SHP77 treated with DMSO at 0.1 percent for 48 hours (cell line): ENCODE measurements around the gene ROR2.

Source experiments
- DNase-seq: peaks from one replicate; lab custom pipeline; 2025; lab: John Stamatoyannopoulos, UW

Gene ROR2

DNA sequence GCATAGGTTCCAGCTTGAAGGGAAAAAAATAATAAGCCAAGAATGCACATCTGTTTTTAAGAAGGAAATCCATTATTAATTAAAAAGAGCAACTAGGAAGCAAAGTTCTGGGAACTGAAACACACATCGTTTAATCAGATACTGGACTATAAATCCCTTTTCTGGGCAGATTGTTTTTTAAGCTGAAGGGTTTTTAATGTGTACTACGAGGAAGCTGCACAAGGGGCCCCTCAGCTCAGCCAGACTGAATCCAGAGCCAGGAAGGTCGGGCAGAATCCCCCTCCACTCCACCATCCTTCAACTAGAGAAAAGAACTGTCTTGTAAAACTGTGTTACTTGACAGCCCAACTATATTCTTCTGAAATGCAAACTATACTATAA is 49.2 kb downstream of the ROR2 start:
- no peak for DNase-seq

DNA sequence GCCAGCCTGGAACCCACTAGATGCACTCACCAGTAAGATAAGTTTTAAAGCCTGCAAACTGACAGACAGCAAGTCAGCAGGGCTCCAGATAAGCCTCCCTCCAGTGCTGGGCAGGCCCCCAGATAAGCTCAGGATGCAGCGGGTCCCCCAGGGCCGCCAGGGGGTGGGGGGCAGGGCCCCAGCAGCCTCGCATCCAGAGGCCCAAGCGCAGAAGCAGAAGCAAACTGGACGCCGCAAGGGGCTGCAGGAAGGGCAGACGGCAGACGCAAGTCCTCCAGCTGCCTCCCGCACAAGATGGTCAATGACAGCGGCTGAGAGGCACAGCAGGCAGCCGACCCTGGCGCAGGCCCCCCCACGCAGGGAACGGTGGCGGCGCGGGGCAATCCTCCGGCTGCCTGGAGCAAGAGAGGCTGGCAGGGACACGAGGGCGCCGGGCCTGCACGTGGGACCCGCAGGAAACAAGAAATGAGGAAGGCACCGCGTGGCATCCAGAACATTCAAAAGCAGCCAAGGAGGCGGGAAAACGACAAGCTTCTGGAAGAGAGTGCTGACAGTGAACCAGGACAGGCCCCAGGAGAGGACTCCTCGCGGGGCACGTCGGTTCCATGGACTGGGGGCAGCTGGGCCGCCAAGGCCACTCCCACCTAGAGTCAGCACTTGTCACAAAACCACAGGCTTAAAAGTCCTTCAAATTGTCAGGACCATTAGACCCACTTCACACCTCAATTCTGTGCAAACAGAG is 49.8 kb downstream of the ROR2 start:
- peak; percentile 24 for DNase-seq

DNA sequence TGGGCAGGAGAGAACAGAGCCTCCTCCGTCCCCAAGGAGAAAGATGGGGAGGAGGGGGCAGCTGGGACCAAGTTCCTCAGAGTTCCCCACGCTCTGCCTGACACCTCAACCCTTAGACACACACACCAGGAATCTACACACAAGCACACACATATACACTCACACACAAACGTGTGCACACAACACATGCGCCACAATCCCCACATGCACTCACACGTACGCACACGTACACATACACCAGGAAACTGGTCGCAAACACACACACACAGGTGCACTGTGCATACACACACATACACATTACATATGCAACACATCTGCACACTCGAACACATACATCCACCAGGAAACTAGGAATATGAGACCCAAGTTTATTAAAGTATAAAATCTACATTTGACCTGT is 50.4 kb downstream of the ROR2 start:
- DNase-seq: no peak

DNA sequence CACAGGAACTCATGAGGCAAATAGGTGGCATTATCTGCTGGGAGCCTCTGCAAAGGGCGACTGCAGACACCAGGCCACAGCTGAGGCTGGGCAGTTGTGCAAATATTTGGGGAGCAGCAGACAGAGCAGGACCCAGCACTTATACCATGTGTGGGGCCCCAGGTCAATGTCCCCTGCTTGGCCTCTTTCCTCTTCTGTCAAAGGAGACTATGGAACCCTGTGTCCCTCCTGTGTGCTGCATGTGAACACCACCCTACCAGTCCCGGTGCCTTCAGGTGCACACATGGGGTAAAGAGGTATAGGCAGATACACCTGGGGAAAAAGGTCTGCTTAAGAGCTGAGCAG is 50.8 kb downstream of the ROR2 start:
- DNase-seq: no peak

DNA sequence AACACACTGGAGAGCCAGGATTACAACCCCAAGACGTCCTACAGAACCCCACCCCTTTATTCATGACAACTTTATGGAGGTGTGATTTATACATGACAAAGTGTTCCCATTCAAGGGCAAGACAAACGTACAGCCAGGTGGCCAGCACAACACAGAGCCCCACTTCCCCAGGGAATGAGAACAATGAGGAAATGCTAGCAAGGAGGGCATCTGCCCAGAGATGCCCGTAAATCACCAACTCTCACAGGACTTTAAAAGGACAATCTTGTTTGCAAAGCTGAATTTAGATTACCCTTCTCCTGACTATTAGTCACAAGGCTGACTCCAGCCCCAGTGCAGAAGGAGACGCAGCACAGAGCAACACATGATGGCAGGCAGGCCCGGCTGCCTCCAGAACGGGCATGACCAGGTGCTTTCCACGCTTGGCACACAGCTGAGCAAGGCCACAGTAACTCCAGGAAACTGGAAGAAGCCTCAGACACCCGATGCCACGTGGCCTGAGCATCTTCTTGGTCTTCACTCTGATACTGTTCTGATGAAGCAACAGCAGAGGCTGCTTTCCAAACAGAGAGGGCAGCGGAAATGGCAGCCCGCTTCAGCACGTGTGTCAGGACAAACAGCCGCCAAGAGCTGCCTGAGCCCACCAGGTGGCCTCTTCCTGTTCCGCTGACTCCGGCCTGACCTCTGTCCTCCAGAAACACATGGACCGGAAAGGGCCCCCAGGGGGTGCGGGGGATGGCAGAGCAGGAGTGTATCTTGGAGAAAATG is 51.4 kb downstream of the ROR2 start:
- DNase-seq: peak; percentile 95

DNA sequence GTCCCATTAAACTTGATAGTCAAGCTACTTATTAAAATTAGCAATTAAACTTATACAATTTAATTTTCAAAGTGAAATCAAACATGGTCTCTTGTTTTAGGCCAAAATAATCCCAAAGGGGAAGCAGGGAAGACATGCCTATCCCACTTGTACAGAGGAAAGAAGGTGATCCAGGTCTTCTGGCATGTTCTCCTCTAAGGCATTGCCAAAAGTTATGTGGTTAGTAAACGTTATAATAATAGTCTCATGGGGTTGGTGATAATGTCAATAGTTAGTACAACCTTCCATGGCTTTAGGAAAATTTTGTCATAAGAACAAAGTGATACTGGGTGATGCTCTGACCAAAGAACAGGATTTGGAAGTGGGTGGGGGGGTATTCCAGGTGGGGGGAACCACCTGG is 52.8 kb downstream of the ROR2 start:
- DNase-seq: no peak

DNA sequence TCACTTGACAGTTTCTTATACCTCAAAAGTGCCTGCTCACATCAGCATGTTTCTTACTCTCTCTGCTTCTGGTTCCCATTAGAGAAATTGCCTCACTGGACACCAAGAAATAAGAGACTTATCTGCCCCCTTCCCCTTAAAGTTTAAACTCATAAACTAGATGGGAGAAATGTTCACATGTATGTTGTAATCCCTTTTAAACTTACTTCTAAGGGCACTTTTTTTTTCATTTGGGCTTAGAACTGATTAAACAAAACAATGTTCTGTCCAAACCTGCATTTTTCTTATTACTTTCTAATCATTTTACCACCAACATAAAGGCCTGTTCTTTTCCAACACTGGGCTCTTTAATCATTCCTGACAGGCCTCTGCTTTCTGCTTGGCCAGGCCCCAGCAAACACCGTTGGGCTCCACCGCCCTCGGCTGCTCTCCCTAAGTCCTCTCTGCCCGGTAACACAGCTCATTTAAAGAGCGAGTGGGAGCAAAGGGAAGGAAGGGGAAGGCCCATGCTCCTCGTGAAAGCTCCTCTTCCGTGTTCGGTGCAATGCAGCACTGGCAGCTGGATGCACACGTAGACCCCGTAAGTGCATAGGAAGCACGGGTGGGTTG is 53.4 kb downstream of the ROR2 start:
- peak; percentile 27 for DNase-seq

DNA sequence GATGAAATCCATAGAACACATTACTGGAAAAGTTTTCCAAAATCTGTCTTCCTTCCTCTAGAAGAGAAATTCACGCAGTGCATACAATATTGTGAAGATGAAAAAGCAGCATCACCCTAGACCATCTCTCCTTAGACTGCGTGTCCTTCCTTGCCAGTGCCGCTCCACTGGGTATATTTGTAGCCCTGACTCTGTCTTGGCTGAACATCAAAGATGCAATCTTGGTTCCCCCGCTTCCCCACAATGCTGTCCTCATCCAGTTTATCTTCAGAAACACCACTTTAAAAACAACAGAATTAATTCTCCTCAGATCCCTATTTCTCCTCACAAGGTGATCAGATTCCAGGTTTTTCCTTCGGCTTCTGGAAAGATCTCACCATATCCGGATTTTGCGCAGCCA is 53.9 kb downstream of the ROR2 start:
- DNase-seq: no peak

DNA sequence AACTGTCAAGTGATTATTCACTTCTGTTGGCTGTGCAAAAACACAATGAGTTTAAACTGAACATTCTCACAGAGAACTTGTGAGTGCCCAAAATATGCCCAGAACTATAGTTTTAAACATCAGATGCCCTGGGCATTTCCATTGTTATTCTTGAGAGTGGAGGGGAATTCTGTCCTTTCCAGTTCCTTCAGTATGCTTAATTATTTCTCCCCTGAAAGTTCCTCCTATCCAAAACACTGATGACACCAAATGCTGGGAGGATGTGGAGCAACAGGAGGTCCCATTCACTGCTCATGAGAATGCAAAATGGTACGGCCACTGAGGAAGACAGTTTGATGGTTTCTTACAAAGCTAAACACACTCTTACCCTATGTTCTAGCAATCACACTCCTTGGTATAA is 55.5 kb downstream of the ROR2 start:
- DNase-seq: no peak

DNA sequence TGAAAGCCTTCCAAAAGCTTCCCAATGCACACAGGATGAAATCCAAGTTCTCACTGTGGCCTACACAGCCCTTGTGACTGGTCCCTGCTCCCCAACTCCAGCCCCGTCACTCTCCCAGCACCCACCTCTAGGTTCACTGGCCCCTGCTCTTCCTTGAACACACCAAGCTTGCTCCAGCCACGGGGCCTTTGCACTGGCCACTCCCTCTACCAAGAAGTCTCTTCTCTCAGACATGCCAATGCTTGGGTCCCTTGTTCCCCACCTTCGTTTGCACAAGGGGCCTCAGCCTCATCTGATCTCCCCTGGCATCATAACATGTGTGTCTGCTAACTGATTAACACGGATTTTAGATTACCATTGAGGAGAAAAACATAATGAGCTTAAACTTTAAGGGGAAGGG is 56.0 kb downstream of the ROR2 start:
- no peak for DNase-seq

DNA sequence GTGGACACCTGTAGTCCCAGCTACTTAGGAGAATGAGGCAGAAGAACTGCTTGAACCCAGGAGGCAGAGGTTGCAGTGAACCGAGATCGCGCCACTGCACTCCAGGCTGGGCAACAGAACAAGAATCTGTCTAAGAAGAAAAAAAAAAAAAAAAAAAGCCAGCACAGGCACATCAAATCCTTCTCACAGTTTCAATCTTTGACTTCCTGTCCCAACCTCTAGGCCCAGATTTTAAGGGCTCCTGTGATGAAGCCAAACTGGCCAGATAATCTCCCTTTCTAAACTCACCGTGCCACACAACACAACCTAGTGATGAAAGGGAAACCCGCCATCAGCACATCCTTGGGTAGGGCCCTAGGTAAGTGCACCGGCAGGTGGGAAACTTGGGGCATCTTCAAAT is 58.1 kb downstream of the ROR2 start:
- no peak for DNase-seq

DNA sequence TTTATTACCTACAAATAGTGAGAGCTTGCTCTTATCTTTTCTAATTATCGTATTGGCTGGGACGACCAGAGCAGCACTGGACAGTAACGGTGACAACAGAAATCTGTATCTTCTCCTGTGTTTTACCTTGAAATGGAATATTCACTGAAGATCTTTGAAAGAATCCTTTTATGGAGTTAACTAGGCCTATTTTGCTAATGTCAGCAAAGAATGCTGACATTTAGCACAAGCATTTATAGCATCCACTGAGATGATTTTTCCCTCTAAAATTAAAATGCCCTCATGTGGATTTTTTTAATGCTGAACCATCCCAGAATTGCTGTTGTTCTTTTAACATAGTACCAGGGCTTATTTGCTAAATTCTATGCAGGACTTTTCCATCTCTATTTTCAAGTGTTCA is 59.4 kb downstream of the ROR2 start:
- DNase-seq: no peak

DNA sequence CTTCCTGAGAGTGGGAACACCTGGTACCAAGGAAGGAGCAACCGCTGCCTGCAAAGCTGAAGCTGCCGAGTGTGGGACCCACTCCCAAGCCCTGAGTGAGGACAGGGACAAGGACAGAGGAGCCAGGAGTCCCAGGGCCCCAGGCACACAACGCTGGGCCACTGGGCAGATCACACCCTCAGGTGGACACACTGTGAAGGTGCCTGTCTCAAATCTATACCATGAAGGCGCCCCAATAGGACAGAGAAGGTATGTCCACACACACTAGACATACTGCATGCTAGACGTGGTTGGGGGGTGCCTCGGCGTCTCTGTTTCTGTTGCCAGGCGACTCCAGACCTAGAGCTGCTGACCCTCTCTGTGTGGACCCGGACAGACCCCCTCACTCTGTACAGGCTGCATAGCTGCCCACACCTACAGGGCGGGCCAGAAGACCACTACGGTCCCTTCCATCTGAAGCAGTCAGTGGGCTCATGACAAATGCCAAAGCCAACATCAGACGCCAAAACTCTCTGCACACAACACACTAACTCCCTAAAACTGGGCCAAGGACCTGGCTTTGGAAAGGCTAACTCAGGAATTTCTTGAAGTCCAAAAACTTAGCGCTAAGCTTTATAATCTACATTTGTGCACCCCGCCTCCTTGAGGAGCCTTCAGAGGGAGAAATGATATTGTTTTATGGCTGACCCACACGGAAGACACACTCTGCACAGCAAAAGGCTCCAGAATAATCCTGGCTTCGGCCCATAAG is 60.7 kb downstream of the ROR2 start:
- no peak for DNase-seq

DNA sequence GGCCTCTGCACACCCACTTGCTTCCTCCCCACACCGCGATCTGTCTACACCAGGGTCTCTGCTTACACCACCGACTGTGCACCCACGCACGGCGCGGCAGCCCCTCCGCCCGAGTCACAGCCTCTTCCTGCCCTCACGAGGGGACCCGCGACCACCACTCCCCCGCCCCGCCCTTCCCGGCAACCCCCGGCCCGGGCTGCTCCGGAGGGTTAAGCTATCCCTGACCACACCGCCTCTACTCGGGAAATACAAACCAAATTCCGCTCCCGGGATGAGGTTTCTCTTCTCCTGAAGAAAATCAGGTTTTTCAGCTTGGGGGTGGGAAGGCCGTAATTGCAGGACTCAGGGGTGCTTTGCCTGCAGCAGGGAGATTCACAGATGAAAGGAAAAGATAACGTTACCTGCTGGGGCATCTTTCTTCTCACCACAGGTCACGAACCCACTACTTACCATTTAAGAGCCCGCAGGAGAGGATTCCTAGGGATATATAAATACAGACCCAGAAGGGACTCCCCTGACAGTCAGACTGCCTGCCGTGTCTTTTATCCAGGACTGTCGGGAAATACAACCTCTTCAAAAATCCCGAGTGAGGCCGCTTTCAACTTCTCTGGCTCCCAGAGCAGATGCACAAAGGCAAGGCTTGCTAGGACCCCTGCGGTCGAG is 63.5 kb downstream of the ROR2 start:
- DNase-seq: no peak

DNA sequence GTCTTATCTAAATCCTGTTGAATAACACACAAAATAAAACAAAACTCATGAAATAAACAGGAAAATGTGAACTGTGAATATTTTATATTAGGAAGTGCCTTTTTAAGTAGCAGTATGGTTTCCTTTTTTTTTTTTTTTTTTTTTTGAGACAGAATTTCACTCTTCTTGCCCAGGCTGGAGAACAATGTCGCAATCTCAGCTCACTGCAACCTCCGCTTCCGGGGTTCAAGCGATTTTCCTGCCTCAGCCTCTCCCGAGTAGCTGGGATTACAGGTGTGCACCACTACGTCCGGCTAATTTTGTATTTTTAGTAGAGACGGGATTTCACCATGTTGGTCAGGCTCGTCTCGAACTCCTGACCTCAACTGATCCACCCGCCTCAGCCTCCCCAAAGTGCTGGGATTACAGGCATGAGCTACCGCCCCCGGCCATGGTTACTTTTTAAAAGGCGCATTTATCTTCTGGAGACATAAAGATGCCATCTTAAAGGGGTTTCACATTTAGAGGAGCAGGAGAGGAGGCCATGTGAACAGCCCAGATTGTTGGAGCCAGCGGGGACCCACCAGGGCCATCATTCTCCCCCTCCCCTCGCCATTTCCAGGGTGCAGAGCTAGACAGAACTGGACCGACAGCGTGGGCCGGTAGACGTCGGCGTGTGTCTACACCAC is 64.1 kb downstream of the ROR2 start:
- no peak for DNase-seq

DNA sequence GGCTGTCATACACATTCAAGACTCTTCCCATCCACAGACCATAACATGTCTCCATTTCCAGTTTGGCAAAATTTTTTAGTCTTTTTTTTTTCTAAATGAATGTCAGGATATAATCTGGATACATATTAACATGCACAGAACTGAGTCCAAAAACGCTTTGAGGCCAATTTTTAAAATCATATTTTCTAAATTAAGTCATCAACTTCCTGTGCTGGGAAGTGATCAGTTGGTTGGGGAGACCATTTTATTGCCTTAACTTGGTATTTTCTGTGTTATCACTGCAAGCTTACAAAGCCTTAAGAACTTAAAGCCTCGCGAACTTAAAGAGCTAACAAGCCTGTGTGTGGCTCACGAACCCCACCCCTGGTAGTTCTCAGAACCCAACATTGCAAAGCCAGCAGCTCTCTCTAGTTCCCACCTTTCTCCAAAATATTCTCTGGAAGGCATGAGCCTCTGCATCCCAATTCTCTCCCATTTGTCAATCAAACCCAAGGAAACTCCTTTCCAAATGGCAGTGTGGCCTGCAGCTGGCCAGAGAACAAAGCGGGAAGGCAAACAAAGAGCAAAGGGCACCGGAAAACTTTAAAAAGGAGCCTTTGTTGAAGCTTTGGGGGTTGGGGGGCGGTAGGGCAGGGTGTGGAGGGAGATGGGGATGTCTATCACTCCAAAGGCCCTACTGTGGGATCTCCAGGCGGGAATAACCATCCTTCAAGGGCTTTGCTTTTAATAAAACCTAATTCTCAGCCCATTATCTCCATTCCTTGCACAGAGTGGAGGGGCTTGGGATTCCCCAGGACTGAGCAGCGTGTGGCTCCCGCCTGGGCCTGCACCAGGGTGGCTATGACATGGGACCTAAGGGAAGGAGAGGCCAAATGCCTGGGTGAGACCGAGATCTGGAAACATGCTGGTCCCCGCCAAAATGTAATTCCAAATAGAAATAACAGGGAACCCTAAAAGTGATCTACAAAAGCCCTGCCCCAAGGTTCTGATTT is 65.0 kb downstream of the ROR2 start:
- DNase-seq: no peak

DNA sequence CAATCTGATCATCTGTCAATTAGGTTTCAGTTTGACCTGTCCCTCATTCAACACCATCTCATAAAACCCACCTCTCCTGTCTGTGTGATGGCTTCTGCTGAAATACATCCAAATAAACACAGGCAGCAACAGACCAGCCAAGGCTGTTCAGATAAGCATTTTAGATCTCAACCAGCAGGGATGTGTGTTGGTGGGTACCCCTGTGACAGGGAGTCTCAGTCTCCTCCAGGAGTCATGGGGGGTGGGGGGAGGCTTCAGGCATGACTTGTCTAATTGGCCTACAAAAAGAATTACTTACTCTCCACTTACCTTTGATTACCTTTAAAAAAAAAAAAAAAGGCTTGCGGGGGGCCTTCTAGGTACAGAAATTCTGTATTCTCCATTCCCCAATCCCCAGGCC is 65.9 kb downstream of the ROR2 start:
- DNase-seq: no peak

DNA sequence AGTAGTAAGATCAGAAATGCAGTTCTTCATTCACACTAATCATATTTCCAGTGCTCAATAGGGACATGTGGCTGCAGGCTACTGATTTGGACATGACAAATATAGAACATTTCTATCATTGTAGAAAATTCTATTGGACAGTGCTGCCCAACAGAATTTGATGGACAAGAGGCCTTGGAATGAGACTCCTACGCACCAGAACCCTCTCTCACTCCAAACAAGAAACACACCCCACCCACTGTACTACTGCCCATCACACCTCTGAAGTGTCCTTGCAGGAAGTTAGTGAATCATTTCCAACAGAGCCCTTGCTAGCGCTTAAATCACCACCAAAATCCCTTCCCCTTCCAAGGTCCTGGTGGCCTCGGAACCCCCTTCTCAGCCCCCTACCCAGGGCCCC is 66.5 kb downstream of the ROR2 start:
- no peak for DNase-seq

DNA sequence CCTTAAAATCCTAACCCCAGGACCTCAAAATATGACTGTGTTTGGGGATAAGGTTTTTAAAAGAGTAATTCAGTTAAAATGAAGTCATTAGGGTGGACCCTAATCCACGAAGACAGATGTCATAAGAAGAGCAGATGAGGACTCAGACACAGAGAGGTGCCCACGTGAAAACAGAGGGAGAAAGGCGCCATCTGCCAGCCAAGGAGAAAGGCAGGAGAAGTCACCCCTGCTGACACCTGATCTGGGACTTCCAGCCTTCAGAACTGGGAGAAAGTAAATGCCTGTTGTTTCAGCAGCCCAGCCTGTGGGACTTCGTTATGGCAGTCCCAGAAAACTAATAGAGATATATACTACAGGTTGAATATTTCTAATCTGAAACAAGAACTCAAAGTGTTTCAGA is 67.4 kb downstream of the ROR2 start:
- no peak for DNase-seq

DNA sequence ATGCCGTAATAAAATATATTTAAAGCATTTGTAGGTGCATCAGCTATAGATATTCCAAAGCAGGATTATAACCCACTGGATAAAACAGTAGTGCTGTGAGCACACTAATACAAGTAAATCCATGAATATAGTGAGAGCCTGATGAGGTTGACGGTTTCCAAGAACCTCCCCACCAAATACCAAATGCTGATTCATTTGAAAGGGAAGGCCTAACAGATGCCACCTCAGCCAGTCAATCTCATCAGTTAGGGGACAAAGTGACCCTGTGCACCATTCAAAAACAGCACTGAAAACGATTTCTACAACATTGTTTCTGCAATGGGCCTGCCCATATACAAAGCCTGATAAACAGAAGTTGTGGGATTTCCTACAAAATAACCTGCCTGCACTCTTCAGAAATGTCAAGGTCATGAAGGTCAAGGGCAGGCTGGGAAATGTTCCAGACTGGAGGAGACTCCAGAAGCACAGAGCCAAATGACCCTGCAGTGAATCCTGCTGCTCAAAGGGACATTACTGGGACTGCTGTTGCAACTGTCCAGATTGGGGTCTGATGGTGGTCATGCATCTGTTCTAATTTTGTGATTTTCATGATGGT is 69.6 kb downstream of the ROR2 start:
- DNase-seq: no peak
